Neural cell (in vitro differentiated cells): ENCODE measurements around the gene APOBEC3H.

ENCODE experiments used
- EP300 ChIP-seq: fragments of 450-650 bp; conservative IDR thresholded peaks from 2 replicates; pipeline ENCODE4 v1.6.1; 2014; ENCODE audit warnings: antibody characterized with exemption, mild to moderate bottlenecking, moderate library complexity; ENCODE audit not compliant: poor library complexity, severe bottlenecking
- EZH2 ChIP-seq: fragments of 200-600, 300-800 bp; shearing (Covaris generic), sonication (generic); IDR thresholded peaks from 2 replicates; pipeline ENCODE4 v1.6.1; 2014; ENCODE audit warnings: antibody characterized with exemption, low read length, borderline replicate concordance, mild to moderate bottlenecking; ENCODE audit not compliant: insufficient read depth, poor library complexity, severe bottlenecking
- MXI1 ChIP-seq: fragments of 450-650 bp; conservative IDR thresholded peaks from 2 replicates; pipeline ENCODE4 v1.6.1; 2014; ENCODE audit warnings: antibody characterized with exemption, mild to moderate bottlenecking; ENCODE audit not compliant: poor library complexity, severe bottlenecking
- POLR2AphosphoS5 ChIP-seq: IDR thresholded peaks from 2 replicates; pipeline ENCODE4 v1.6.1; 2012
- SMC3 ChIP-seq: fragments of 450-650 bp; conservative IDR thresholded peaks from 2 replicates; pipeline ENCODE4 v1.6.1; 2014; ENCODE audit warnings: antibody characterized with exemption, mild to moderate bottlenecking, moderate library complexity; ENCODE audit not compliant: poor library complexity
- TAF1 ChIP-seq: IDR thresholded peaks from 2 replicates; pipeline ENCODE4 v1.6.1; 2012; ENCODE audit warnings: low read depth
- TF ChIP-seq, protein P1 (sequence below): fragments of 450-650 bp; IDR thresholded peaks from 2 replicates; pipeline ENCODE4 v1.5.1; 2014; ENCODE audit warnings: antibody characterized with exemption, mild to moderate bottlenecking, moderate library complexity; ENCODE audit not compliant: poor library complexity, severe bottlenecking
- TF ChIP-seq, protein P2 (sequence below): IDR thresholded peaks from 2 replicates; pipeline ENCODE4 v1.6.1; 2012; ENCODE audit warnings: borderline replicate concordance

DNA sequence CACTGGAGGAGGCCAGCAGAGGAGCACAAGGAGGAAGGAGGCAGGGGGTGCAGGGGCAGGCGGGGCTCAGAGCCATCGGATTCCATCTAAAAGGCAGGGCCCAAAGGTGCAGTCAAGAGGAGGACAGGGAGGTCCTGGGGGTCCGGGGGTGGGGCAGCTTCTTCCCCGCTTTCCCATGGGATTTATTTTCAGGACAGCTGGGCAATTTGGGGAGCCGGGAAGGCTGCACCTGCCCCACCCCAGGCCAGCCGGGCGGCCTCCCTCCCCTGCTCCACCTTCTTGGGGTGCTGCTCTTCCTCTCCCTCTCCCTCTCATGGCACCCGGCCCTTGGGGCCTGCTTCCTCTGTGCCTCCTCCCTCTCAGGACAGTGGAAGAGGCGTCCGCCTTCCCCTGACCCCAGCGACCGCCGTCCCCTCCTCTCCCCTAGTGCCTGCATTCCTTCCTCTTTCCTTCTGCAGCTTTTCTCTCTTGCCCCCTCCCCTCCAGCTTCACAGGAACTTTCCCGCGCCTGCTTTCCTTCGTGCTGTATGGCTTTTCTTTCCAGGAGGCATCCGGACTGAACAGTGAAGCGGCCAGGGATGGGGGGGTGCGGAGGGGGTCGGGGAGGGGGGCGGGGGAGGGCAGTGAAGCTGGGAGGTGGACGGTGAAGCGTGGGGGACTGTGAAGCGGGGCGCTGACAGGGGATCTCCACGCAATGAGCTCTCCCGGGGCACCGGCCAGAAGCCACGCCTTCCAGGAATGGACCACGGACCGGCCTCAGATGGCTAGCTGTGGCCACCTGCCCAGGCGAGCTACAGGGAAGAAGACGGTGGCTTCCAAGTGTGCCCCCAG lies 26.9 kb downstream of the APOBEC3H start:
- TF ChIP-seq EZH2 (no peak), EP300 (no peak), MXI1 (no peak), TAF1 (no peak), SMC3 (no peak), POLR2AphosphoS5 (no peak)
- TF ChIP-seq, protein P1, sequence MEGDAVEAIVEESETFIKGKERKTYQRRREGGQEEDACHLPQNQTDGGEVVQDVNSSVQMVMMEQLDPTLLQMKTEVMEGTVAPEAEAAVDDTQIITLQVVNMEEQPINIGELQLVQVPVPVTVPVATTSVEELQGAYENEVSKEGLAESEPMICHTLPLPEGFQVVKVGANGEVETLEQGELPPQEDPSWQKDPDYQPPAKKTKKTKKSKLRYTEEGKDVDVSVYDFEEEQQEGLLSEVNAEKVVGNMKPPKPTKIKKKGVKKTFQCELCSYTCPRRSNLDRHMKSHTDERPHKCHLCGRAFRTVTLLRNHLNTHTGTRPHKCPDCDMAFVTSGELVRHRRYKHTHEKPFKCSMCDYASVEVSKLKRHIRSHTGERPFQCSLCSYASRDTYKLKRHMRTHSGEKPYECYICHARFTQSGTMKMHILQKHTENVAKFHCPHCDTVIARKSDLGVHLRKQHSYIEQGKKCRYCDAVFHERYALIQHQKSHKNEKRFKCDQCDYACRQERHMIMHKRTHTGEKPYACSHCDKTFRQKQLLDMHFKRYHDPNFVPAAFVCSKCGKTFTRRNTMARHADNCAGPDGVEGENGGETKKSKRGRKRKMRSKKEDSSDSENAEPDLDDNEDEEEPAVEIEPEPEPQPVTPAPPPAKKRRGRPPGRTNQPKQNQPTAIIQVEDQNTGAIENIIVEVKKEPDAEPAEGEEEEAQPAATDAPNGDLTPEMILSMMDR: no peak
- TF ChIP-seq, protein P2, sequence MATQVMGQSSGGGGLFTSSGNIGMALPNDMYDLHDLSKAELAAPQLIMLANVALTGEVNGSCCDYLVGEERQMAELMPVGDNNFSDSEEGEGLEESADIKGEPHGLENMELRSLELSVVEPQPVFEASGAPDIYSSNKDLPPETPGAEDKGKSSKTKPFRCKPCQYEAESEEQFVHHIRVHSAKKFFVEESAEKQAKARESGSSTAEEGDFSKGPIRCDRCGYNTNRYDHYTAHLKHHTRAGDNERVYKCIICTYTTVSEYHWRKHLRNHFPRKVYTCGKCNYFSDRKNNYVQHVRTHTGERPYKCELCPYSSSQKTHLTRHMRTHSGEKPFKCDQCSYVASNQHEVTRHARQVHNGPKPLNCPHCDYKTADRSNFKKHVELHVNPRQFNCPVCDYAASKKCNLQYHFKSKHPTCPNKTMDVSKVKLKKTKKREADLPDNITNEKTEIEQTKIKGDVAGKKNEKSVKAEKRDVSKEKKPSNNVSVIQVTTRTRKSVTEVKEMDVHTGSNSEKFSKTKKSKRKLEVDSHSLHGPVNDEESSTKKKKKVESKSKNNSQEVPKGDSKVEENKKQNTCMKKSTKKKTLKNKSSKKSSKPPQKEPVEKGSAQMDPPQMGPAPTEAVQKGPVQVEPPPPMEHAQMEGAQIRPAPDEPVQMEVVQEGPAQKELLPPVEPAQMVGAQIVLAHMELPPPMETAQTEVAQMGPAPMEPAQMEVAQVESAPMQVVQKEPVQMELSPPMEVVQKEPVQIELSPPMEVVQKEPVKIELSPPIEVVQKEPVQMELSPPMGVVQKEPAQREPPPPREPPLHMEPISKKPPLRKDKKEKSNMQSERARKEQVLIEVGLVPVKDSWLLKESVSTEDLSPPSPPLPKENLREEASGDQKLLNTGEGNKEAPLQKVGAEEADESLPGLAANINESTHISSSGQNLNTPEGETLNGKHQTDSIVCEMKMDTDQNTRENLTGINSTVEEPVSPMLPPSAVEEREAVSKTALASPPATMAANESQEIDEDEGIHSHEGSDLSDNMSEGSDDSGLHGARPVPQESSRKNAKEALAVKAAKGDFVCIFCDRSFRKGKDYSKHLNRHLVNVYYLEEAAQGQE: no peak
